GM12878 (cell line): ENCODE measurements around the gene KPTN.

Experiments
- EGR1 ChIP-seq, 2 experiments: IDR thresholded peaks; 1 replicate in 1 of 2; 2 replicates in 1 of 2; pipeline ENCODE4 v1.6.1; 2011 to 2012; ENCODE audit warnings: low read depth in 2 of 2, low read length in 2 of 2, borderline replicate concordance in 1 of 2, mild to moderate bottlenecking in 1 of 2, moderate library complexity in 1 of 2
- EP300 ChIP-seq, 2 experiments: fragments of 150-350 bp in 1 of 2; IDR thresholded peaks; 2 replicates each; pipeline ENCODE4 v1.6.1; 2011 to 2012; ENCODE audit warnings: low read depth in 2 of 2, low read length in 2 of 2, borderline replicate concordance in 1 of 2, improper control_type of control experiment in 1 of 2, inconsistent platforms in 1 of 2; ENCODE audit not compliant: control insufficient read depth in 1 of 2
- GABPA ChIP-seq: IDR thresholded peaks from 2 replicates; pipeline ENCODE4 v1.6.1; 2014; ENCODE audit warnings: antibody characterized with exemption, low read depth, mild to moderate bottlenecking, inconsistent platforms
- NFYA ChIP-seq: IDR thresholded peaks from 2 replicates; pipeline ENCODE4 v1.6.1; 2011; ENCODE audit warnings: low read depth, mild to moderate bottlenecking, low read length, improper control_type of control experiment, borderline replicate concordance
- RB1 ChIP-seq: fragments of 450-650 bp; formaldehyde crosslinking; IDR thresholded peaks from 2 replicates; pipeline ENCODE4 v1.6.1; 2017; ENCODE audit warnings: mild to moderate bottlenecking, borderline replicate concordance
- RELA ChIP-seq: fragments of 450-650 bp; IDR thresholded peaks from 2 replicates; pipeline ENCODE4 v1.8.0; 2014; ENCODE audit warnings: borderline replicate concordance; ENCODE audit not compliant: partially characterized antibody
- SUPT20H ChIP-seq: IDR thresholded peaks from 2 replicates; pipeline ENCODE4 v1.6.1; 2011; ENCODE audit warnings: low read depth, mild to moderate bottlenecking, low read length, moderate library complexity, borderline replicate concordance; ENCODE audit not compliant: control insufficient read depth
- ZNF217 ChIP-seq: fragments of 450-650 bp; IDR thresholded peaks from 2 replicates; pipeline ENCODE4 v1.6.1; 2017; ENCODE audit warnings: antibody characterized with exemption, mild to moderate bottlenecking
- TF ChIP-seq, protein P1 (sequence below), 3 experiments: IDR thresholded peaks in 2 of 3; conservative IDR thresholded peaks in 1 of 3; 2 replicates each; pipeline ENCODE4 v1.5.1; 2011; ENCODE audit warnings: low read depth in 3 of 3, low read length in 3 of 3, mild to moderate bottlenecking in 3 of 3, control low read depth in 2 of 3, moderate library complexity in 2 of 3, inconsistent platforms in 1 of 3, mixed read lengths in 1 of 3; ENCODE audit not compliant: control insufficient read depth in 2 of 3, insufficient read depth in 1 of 3; ENCODE audit errors: extremely low read depth in 1 of 3
- TF ChIP-seq, protein P2 (sequence below): IDR thresholded peaks from 2 replicates; pipeline ENCODE4 v1.6.1; 2012; ENCODE audit warnings: low read depth, low read length, improper control_type of control experiment
- TF ChIP-seq, protein P3 (sequence below): IDR thresholded peaks from 2 replicates; pipeline ENCODE4 v1.6.1; 2012; ENCODE audit warnings: improper control_type of control experiment, low read depth, low read length; ENCODE audit not compliant: insufficient replicate concordance

DNA sequence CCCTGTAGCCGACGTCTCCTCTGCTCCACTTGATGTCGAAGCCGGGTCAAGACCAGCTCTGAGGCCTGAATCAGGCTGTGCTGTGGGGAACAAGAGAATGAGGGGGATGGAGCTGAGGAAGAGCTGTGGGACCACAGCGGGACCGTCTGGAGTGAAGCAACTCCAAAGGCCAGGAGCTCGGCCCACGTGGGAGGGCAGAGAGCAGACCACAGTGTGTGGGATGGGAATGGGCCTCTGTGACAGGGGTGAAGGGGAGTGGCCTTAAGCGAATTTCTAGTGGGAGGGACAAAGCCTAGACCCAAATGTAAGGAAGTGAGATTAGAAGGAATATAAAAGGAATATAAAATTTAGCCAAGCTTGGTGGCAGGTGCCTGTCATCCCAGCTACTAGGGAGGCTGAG, 8.6 kb downstream of the KPTN start:
- TF ChIP-seq ZNF217 = no peak
- TF ChIP-seq, protein P1, sequence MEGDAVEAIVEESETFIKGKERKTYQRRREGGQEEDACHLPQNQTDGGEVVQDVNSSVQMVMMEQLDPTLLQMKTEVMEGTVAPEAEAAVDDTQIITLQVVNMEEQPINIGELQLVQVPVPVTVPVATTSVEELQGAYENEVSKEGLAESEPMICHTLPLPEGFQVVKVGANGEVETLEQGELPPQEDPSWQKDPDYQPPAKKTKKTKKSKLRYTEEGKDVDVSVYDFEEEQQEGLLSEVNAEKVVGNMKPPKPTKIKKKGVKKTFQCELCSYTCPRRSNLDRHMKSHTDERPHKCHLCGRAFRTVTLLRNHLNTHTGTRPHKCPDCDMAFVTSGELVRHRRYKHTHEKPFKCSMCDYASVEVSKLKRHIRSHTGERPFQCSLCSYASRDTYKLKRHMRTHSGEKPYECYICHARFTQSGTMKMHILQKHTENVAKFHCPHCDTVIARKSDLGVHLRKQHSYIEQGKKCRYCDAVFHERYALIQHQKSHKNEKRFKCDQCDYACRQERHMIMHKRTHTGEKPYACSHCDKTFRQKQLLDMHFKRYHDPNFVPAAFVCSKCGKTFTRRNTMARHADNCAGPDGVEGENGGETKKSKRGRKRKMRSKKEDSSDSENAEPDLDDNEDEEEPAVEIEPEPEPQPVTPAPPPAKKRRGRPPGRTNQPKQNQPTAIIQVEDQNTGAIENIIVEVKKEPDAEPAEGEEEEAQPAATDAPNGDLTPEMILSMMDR (IDR thresholded peaks at IDR 0.05 in 2 of 3, conservative IDR thresholded peaks at IDR 0.05 in 1 of 3; ENCODE audit: control insufficient read depth in 2 of 3, extremely low read depth in 1 of 3, insufficient read depth in 1 of 3, low read depth in 3 of 3, low read length in 3 of 3) = no peak
- TF ChIP-seq, protein P2, sequence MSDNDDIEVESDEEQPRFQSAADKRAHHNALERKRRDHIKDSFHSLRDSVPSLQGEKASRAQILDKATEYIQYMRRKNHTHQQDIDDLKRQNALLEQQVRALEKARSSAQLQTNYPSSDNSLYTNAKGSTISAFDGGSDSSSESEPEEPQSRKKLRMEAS = no peak
- TF ChIP-seq EP300 (IDR thresholded peaks at IDR 0.05; ENCODE audit: borderline replicate concordance in 1 of 2, control insufficient read depth in 1 of 2, low read depth in 2 of 2, low read length in 2 of 2) = no peak
- no peak for TF ChIP-seq RB1
- TF ChIP-seq SUPT20H = no peak
- no peak for TF ChIP-seq GABPA
- TF ChIP-seq, protein P3, sequence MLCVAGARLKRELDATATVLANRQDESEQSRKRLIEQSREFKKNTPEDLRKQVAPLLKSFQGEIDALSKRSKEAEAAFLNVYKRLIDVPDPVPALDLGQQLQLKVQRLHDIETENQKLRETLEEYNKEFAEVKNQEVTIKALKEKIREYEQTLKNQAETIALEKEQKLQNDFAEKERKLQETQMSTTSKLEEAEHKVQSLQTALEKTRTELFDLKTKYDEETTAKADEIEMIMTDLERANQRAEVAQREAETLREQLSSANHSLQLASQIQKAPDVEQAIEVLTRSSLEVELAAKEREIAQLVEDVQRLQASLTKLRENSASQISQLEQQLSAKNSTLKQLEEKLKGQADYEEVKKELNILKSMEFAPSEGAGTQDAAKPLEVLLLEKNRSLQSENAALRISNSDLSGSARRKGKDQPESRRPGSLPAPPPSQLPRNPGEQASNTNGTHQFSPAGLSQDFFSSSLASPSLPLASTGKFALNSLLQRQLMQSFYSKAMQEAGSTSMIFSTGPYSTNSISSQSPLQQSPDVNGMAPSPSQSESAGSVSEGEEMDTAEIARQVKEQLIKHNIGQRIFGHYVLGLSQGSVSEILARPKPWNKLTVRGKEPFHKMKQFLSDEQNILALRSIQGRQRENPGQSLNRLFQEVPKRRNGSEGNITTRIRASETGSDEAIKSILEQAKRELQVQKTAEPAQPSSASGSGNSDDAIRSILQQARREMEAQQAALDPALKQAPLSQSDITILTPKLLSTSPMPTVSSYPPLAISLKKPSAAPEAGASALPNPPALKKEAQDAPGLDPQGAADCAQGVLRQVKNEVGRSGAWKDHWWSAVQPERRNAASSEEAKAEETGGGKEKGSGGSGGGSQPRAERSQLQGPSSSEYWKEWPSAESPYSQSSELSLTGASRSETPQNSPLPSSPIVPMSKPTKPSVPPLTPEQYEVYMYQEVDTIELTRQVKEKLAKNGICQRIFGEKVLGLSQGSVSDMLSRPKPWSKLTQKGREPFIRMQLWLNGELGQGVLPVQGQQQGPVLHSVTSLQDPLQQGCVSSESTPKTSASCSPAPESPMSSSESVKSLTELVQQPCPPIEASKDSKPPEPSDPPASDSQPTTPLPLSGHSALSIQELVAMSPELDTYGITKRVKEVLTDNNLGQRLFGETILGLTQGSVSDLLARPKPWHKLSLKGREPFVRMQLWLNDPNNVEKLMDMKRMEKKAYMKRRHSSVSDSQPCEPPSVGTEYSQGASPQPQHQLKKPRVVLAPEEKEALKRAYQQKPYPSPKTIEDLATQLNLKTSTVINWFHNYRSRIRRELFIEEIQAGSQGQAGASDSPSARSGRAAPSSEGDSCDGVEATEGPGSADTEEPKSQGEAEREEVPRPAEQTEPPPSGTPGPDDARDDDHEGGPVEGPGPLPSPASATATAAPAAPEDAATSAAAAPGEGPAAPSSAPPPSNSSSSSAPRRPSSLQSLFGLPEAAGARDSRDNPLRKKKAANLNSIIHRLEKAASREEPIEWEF = no peak
- TF ChIP-seq EGR1 (IDR thresholded peaks at IDR 0.05; ENCODE audit: borderline replicate concordance in 1 of 2, low read depth in 2 of 2, low read length in 2 of 2) = no peak
- no peak for TF ChIP-seq RELA
- TF ChIP-seq NFYA = no peak
